GM19372 (cell line): Measurements from ENCODE around the gene UBE2L6.

Source experiments
- ATAC-seq: cut with Tn5 transposase; IDR thresholded peaks from one replicate; pipeline ENCODE4 v1.9.1; 2021; ENCODE audit warnings: mild to moderate bottlenecking, low read depth, moderate library complexity; ENCODE audit not compliant: unreplicated experiment

UBE2L6 gene

DNA sequence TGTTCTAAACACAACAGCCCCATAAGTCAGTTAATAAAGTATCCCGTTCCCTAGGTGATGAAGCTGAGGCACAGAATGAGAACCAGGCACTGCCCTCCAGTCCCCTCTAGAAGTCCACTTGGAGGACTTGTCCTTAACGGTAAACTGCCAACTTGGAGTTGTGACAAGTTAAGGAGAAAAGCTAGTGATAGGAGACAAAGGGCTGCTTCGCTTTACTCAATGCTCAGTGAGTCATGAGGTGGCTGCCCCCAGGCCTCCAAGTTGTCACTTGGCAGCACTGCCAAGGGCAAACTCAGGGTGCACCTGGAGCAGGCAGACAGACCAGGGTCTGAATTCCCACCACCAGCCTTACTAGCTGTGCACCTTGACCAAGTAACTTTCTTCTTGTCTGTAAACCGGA lies 65.5 kb downstream of the UBE2L6 start:
- ATAC-seq: no peak
